HepG2 (cell line): ENCODE results near the gene CBR4. TPM values are rescaled to one million over a fixed set of nuclear protein-coding genes. Genes with fewer than 3 reads are reported as not detected.

Experiments used
- ASH2L ChIP-seq: fragments of 300-600, 200-600 bp; sonication (generic); IDR thresholded peaks from 2 replicates; pipeline ENCODE4 v1.7.0; 2017; ENCODE audit warnings: low read depth, mild to moderate bottlenecking, moderate library complexity, mixed read lengths, low read length; ENCODE audit not compliant: insufficient read length
- ATF1 ChIP-seq: IDR thresholded peaks from 2 replicates; pipeline ENCODE4 v1.6.1; 2016; ENCODE audit warnings: mild to moderate bottlenecking, control low read depth
- ESRRA ChIP-seq: sonication (generic); formaldehyde crosslinking; IDR thresholded peaks from 2 replicates; pipeline ENCODE4 v1.5.1; 2020; ENCODE audit warnings: mild to moderate bottlenecking, low read depth, missing genetic modification reagents
- FOXJ3 ChIP-seq: sonication (generic); formaldehyde crosslinking; IDR thresholded peaks from 2 replicates; pipeline ENCODE4 v1.4.0; 2020; ENCODE audit warnings: missing genetic modification reagents, mild to moderate bottlenecking, borderline replicate concordance
- HNF4G ChIP-seq, 2 experiments: sonication (generic) in 1 of 2; formaldehyde crosslinking in 1 of 2; IDR thresholded peaks; 2 replicates each; pipeline versions ENCODE4 v1.4.0 to v1.6.1; 2011 to 2020; ENCODE audit warnings: borderline replicate concordance in 2 of 2, low read depth in 2 of 2, mild to moderate bottlenecking in 2 of 2, low read length in 1 of 2, missing genetic modification reagents in 1 of 2, moderate library complexity in 1 of 2
- HOMEZ ChIP-seq: IDR thresholded peaks from 2 replicates; pipeline ENCODE4 v1.6.1; 2016; ENCODE audit warnings: low read depth
- LCORL ChIP-seq, 2 experiments: fragments of 450-650 bp in 1 of 2; sonication (generic) in 1 of 2; formaldehyde crosslinking in 1 of 2; IDR thresholded peaks; 2 replicates each; pipeline versions ENCODE4 v1.5.0 to v1.6.1; 2017 to 2020; ENCODE audit warnings: antibody characterized with exemption in 1 of 2, missing genetic modification reagents in 1 of 2
- MED1 ChIP-seq: sonication (generic); formaldehyde crosslinking; IDR thresholded peaks from 2 replicates; pipeline ENCODE4 v1.4.0; 2020; ENCODE audit warnings: missing genetic modification reagents
- MZF1 ChIP-seq: sonication (generic); formaldehyde crosslinking; IDR thresholded peaks from 2 replicates; pipeline ENCODE4 v1.8.1; 2023; ENCODE audit warnings: mild to moderate bottlenecking, missing genetic modification reagents, borderline replicate concordance
- NR2F1 ChIP-seq, 2 experiments: fragments of 450-650 bp in 1 of 2; formaldehyde crosslinking in 1 of 2; IDR thresholded peaks; 2 replicates each; pipeline versions ENCODE4 v1.5.0 to v1.6.1; 2016 to 2020; ENCODE audit warnings: mild to moderate bottlenecking in 1 of 2, missing compliant biosample characterization in 1 of 2, missing genetic modification reagents in 1 of 2, moderate library complexity in 1 of 2
- POGZ ChIP-seq: sonication (generic); formaldehyde crosslinking; IDR thresholded peaks from 2 replicates; pipeline ENCODE4 v1.4.0; 2020; ENCODE audit warnings: mild to moderate bottlenecking, missing genetic modification reagents
- RBFOX2 ChIP-seq: fragments of 200-400 bp; formaldehyde crosslinking; IDR thresholded peaks from 2 replicates; pipeline ENCODE4 v1.6.1; 2017; ENCODE audit warnings: low read depth, mild to moderate bottlenecking, low read length
- SIX4 ChIP-seq: sonication (generic); formaldehyde crosslinking; IDR thresholded peaks from 2 replicates; pipeline ENCODE4 v1.4.0; 2020; ENCODE audit warnings: missing genetic modification reagents
- TARDBP ChIP-seq: sonication (generic); formaldehyde crosslinking; IDR thresholded peaks from 2 replicates; pipeline ENCODE4 v1.8.0; 2022; ENCODE audit warnings: mild to moderate bottlenecking, missing genetic modification reagents
- ZNF646 ChIP-seq: sonication (generic); formaldehyde crosslinking; IDR thresholded peaks from 2 replicates; pipeline ENCODE4 v1.9.0; 2021; ENCODE audit warnings: mild to moderate bottlenecking, missing genetic modification reagents
- polyA plus RNA-seq, 8 experiments: library from polyadenylated mRNA; depleted of rRNA in 3 of 8; stranded (reverse) in 7 of 8; unstranded in 1 of 8; fragments of >200 nt; fragmentation: Illumina TruSeq in 4 of 8; extraction: Trizol in 4 of 8; gene quantifications; 2 replicates each; pipeline versions ENCODE4 v1.2.1 to v1.2.3, GENCODE V29; 2011 to 2016; ENCODE audit warnings: low read depth in 4 of 8, missing spikeins in 1 of 8, mixed read lengths in 1 of 8; ENCODE audit not compliant: insufficient read depth in 1 of 8
- total RNA-seq, 5 experiments: library from RNA; depleted of rRNA; stranded (reverse); fragments of >200 nt; fragmentation: Illumina TruSeq; extraction: Trizol; gene quantifications; 2 replicates each; pipeline ENCODE4 v1.2.3, GENCODE V29; 2016; ENCODE audit warnings: low read depth in 1 of 5
- TF ChIP-seq, protein P1 (sequence below): sonication (generic); formaldehyde crosslinking; IDR thresholded peaks from 2 replicates; pipeline ENCODE4 v1.4.0; 2020; ENCODE audit warnings: missing genetic modification reagents, borderline replicate concordance
- TF ChIP-seq, protein P2 (sequence below): sonication (generic); IDR thresholded peaks from 2 replicates; pipeline ENCODE4 v1.6.1; 2016; ENCODE audit warnings: low read depth, borderline replicate concordance

Gene CBR4
- total and polyA plus RNA-seq, 2 of the 13 experiments (the other 11 are each of a cell fraction or from before 2014, with no cell fraction given) = 7.3 to 20.7 TPM

DNA sequence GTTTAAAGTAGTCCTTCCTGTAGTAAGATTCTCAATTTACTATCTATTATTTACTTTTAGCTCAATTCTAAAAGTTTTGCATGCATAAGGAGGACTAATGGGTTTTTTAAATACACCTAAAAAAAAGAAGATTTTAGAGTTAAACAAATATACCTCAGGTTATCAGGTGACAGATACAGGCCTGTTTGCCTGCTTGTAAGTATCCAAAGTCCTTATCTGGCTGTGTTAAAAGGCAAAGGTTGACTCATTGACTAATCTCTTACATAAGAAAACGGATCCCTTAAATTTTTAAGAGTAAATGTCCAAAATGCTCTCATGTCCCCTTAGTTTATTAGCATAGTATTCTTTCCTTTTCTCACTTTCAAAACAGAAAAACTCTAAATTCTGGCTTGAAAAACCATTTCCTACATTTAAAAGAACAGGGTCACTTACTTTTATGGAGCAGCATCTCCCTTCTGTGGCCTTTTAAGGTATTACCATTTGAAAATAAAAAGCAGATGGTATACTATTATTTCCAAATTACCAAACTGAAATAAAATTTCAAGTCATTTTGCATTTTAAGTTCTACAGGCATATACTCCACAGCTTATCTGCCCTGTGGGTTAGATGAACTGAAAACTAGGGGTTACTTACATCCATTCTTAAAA lies 4.5 kb downstream of the CBR4 start (continued):
- TF ChIP-seq ZNF646 (CRISPR knock-in tag) (no peak), ATF1 (CRISPR knock-in tag) (peak; percentile 18; the same call in 1 of the 2 replicates), NR2F1 (CRISPR knock-in tag; IDR thresholded peaks at IDR 0.05) (0 out of 4 replicates have a peak, but pooled peaks of 1 of the 2 experiments have one; percentile 11), ASH2L (peak; percentile 49), MZF1 (CRISPR knock-in tag) (no peak), MED1 (0 out of 2 replicates have a peak, but pooled peaks have one; percentile 25), FOXJ3 (peak; percentile 54; the same call in 1 of the 2 replicates), RBFOX2 (no peak), LCORL (IDR thresholded peaks at IDR 0.05) (0 out of 2 replicates have a peak, but pooled peaks have one; percentile 38), LCORL (CRISPR knock-in tag; IDR thresholded peaks at IDR 0.05) (no peak; the same call in 1 of the 2 replicates), HOMEZ (peak; percentile 16; the same call in 1 of the 2 replicates), SIX4 (0 out of 2 replicates have a peak, but pooled peaks have one; percentile 17), ESRRA (CRISPR knock-in tag) (no peak), TARDBP (CRISPR knock-in tag) (0 out of 2 replicates have a peak, but pooled peaks have one; percentile 27), HNF4G (IDR thresholded peaks at IDR 0.05; ENCODE audit: borderline replicate concordance, low read depth, low read length) (peak; percentile 76), HNF4G (CRISPR knock-in tag; IDR thresholded peaks at IDR 0.05; ENCODE audit: borderline replicate concordance, low read depth) (no peak), POGZ (CRISPR knock-in tag) (peak; percentile 56)
- TF ChIP-seq, protein P1, sequence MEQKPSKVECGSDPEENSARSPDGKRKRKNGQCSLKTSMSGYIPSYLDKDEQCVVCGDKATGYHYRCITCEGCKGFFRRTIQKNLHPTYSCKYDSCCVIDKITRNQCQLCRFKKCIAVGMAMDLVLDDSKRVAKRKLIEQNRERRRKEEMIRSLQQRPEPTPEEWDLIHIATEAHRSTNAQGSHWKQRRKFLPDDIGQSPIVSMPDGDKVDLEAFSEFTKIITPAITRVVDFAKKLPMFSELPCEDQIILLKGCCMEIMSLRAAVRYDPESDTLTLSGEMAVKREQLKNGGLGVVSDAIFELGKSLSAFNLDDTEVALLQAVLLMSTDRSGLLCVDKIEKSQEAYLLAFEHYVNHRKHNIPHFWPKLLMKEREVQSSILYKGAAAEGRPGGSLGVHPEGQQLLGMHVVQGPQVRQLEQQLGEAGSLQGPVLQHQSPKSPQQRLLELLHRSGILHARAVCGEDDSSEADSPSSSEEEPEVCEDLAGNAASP (CRISPR knock-in tag) = peak; percentile 20; the same call in 1 of the 2 replicates
- TF ChIP-seq, protein P2, sequence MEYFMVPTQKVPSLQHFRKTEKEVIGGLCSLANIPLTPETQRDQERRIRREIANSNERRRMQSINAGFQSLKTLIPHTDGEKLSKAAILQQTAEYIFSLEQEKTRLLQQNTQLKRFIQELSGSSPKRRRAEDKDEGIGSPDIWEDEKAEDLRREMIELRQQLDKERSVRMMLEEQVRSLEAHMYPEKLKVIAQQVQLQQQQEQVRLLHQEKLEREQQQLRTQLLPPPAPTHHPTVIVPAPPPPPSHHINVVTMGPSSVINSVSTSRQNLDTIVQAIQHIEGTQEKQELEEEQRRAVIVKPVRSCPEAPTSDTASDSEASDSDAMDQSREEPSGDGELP = peak; percentile 50; the same call in 1 of the 2 replicates
